IPS-18a (cell line): ENCODE results near the gene TMEM80.

Source experiments
- H3K27ac ChIP-seq: one replicate; pipeline ENCODE4 v1.5.1; 2013; ENCODE audit warnings: low read length
- H3K27me3 ChIP-seq: one replicate; pipeline ENCODE4 v1.6.1; 2013; ENCODE audit warnings: mild to moderate bottlenecking, low read length; ENCODE audit not compliant: control insufficient read depth, insufficient read depth
- H3K36me3 ChIP-seq: one replicate; pipeline ENCODE4 v1.6.1; 2013; ENCODE audit warnings: low read depth, low read length; ENCODE audit not compliant: control insufficient read depth
- H3K4me1 ChIP-seq: one replicate; pipeline ENCODE4 v1.6.1; 2013; ENCODE audit warnings: low read depth, low read length; ENCODE audit not compliant: control insufficient read depth
- H3K4me3 ChIP-seq: one replicate; pipeline ENCODE4 v1.5.1; 2013; ENCODE audit warnings: low read length
- H3K9ac ChIP-seq: one replicate; pipeline ENCODE4 v1.6.1; 2013; ENCODE audit warnings: mild to moderate bottlenecking, low read length, moderate library complexity
- H3K9me3 ChIP-seq: one replicate; pipeline ENCODE4 v1.6.1; 2013; ENCODE audit warnings: low read depth, low read length; ENCODE audit not compliant: control insufficient read depth

The TMEM80 gene

GRCh38 chr11:659532-660085 lies 36.0 kb upstream of the TMEM80 start:
- Histone ChIP-seq H3K36me3 (peaks cover 3% of the 10 kb centered on the region), H3K9me3 (no peaks in the 10 kb centered on the region), H3K4me1 (no peaks in the 10 kb centered on the region), H3K27ac (no peak overlapping the region), H3K27me3 (no peaks in the 10 kb centered on the region), H3K9ac (no peak overlapping the region), H3K4me3 (no peak overlapping the region)

DNA sequence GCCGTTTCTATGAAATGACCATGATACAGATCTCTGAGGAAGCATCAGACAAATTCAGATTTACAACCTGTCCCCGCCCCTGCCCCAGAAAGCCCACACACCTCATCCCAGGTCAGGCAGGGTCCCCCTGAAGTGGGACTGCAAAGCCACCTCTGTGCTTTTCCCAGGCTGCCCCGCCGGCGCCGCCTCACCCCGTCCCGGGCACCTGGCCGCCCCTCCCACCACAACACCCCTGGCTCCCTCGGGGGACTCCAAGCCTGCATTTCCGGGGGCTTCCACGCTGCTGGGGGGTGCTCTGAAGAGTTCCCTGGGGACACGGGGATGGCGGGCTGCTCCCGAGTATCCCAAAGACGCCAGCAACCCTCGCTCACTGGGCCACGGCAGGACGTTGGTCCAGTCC lies 35.3 kb upstream of the TMEM80 start:
- no peak overlapping the region for H3K27ac ChIP-seq
- no peaks in the 10 kb centered on the region for H3K27me3 ChIP-seq
- H3K4me1 ChIP-seq, result no peaks in the 10 kb centered on the region
- no peak overlapping the region for H3K9ac ChIP-seq
- peaks cover 3% of the 10 kb centered on the region for H3K36me3 ChIP-seq
- H3K4me3 ChIP-seq, result no peak overlapping the region
- H3K9me3 ChIP-seq, result no peaks in the 10 kb centered on the region

DNA sequence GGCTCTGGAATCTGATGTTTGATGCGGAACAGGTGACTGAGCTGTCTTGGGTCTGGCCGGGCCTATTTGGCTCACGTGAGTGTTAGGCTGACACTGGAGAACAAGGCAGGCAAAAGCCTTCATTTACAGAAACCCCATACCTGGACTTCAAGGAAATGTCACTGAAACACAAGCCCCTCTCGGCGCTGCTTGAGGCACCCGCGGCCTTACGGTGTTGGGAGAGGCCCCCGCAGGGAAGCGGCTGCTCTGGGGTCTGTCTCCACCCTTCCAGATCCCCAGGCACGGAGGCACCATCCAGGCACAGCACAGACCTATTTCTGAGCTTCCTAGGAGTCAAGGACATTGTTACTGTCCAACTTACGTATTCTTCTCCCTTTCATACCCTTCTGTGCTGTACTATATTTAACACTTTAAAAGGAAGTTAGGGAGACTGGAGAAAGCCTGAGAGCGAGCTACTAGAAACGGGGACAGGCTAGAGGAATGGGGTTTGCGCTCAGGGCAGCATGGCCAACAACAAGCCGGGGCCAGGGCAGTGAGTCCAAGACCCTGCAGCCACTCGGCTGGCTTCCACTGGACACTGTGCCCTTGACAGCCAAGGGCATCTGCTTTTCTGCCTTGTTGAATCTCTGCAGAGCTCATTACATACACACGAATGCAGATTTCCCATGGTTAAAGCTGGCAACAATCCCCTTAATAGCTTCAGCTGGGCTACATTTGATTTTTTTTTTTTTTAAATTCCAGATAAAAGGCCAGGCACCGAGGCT lies 34.8 kb upstream of the TMEM80 start:
- peaks cover 3% of the 10 kb centered on the region for H3K36me3 ChIP-seq
- H3K9ac ChIP-seq, result no peak overlapping the region

DNA sequence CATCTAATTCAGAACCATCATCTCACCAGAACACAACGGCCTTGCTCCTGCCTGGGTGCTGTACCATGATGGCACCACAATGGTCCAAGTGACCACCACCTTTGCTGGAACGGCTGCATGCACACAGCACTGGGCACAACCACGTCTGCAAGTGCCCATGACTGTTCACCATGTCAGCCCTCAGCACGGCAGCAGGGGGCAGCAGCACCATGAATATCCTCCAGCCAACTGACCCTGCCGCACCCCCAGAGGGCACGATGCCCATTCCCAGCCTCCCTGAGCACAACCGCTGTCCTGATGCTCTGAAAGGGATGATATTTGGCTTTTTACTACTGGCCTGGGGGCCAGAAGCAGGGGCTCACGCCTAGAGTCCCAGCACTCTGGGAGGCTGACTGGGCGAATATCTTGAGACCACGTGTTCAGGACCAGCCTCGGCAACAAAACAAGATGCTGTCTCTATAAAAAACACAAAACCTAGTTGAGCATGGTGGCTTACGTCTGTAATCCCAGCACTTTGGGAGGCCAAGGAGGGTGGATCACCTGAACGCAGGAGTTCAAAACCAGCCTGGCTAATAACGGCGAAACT lies 32.8 kb upstream of the TMEM80 start:
- no peak overlapping the region for H3K4me3 ChIP-seq

More for the DNA sequence above, 34.8 kb upstream of the TMEM80 start:
- no peak overlapping the region for H3K27ac ChIP-seq
- H3K9me3 ChIP-seq, result no peaks in the 10 kb centered on the region
- no peak overlapping the region for H3K4me3 ChIP-seq
- no peaks in the 10 kb centered on the region for H3K27me3 ChIP-seq
- H3K4me1 ChIP-seq, result no peaks in the 10 kb centered on the region

GRCh38 chr11:665062-665703 lies 30.4 kb upstream of the TMEM80 start:
- Histone ChIP-seq H3K27ac (no peak overlapping the region), H3K36me3 (no peaks in the 10 kb centered on the region), H3K9ac (no peak overlapping the region)

More for the DNA sequence above, 32.8 kb upstream of the TMEM80 start:
- Histone ChIP-seq H3K27ac (no peak overlapping the region), H3K9ac (no peak overlapping the region), H3K27me3 (no peaks in the 10 kb centered on the region), H3K4me1 (no peaks in the 10 kb centered on the region), H3K36me3 (no peaks in the 10 kb centered on the region), H3K9me3 (no peaks in the 10 kb centered on the region)

DNA sequence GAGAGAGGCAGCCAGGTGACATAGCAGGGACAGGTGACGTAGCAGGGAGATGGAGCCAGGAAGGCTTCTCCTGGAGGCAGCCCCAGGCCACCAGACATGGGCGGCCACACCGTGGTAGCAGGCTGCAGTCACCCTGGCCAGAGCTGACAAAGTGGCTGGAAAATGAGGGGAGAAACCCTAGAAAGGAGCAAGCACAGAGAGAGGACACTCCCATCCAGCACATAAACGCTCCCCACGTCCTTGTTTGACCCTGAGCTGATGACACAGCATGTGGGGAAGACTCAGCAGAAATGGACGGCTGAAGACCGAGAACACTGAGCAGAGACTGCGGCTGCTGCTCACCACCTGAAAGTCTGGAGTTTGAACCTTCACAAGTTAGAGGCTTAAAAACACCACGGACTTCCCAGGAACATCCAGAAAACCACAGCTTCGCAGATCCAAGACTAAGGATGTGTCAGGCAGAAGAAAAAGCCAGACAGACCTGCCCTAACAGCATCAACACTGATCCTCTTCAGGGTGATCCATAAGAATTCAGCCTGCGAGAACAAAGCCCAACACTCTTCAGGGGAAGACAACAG lies 29.8 kb upstream of the TMEM80 start:
- H3K27ac ChIP-seq, result no peak overlapping the region
- H3K9ac ChIP-seq, result no peak overlapping the region
- H3K4me3 ChIP-seq, result no peak overlapping the region

More at GRCh38 chr11:665062-665703, 30.4 kb upstream of the TMEM80 start:
- no peak overlapping the region for H3K4me3 ChIP-seq
- H3K4me1 ChIP-seq, result no peaks in the 10 kb centered on the region
- H3K27me3 ChIP-seq, result no peaks in the 10 kb centered on the region
- H3K9me3 ChIP-seq, result no peaks in the 10 kb centered on the region

GRCh38 chr11:673866-674265 lies 21.8 kb upstream of the TMEM80 start:
- Histone ChIP-seq H3K9ac (no peak overlapping the region), H3K27ac (no peak overlapping the region), H3K36me3 (peaks cover 27% of the 10 kb centered on the region), H3K4me1 (no peaks in the 10 kb centered on the region), H3K4me3 (no peak overlapping the region), H3K27me3 (no peaks in the 10 kb centered on the region), H3K9me3 (no peaks in the 10 kb centered on the region)

More for the DNA sequence above, 29.8 kb upstream of the TMEM80 start:
- no peaks in the 10 kb centered on the region for H3K4me1 ChIP-seq
- H3K27me3 ChIP-seq, result no peaks in the 10 kb centered on the region
- no peaks in the 10 kb centered on the region for H3K9me3 ChIP-seq
- H3K36me3 ChIP-seq, result no peaks in the 10 kb centered on the region

DNA sequence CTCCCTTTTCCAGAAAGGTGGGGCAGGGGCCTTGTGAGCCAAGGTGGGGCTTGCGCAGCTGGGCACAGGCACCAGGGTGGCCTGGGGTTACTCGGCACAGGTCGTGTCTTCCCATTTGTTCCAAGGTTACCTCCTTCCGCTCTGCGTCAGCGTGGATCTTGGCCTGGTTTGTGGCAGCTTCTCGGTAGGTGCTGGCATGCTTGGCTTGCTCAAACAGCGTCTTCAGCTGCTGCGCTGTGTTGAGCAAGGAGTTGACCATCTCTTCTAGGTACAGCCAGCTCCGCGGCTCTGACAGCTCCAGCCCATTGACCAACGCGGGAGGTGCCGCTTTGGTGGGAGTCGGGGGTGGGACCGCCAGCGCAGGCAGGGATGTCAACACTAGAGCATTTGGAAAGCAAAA lies 21.2 kb upstream of the TMEM80 start:
- H3K4me3 ChIP-seq, result no peak overlapping the region
- H3K27me3 ChIP-seq, result no peaks in the 10 kb centered on the region
- H3K4me1 ChIP-seq, result no peaks in the 10 kb centered on the region
- no peak overlapping the region for H3K9ac ChIP-seq
- peaks cover 29% of the 10 kb centered on the region for H3K36me3 ChIP-seq
- no peaks in the 10 kb centered on the region for H3K9me3 ChIP-seq
- H3K27ac ChIP-seq, result no peak overlapping the region

GRCh38 chr11:678297-678696 lies 17.3 kb upstream of the TMEM80 start:
- H3K4me1 ChIP-seq, result no peaks in the 10 kb centered on the region
- peaks cover 28% of the 10 kb centered on the region for H3K36me3 ChIP-seq

GRCh38 chr11:679271-680207 lies 16.1 kb upstream of the TMEM80 start:
- no peak overlapping the region for H3K4me3 ChIP-seq
- peaks cover 7% of the 10 kb centered on the region for H3K4me1 ChIP-seq
- H3K36me3 ChIP-seq, result peaks cover 24% of the 10 kb centered on the region
- H3K9me3 ChIP-seq, result no peaks in the 10 kb centered on the region
- no peaks in the 10 kb centered on the region for H3K27me3 ChIP-seq
- no peak overlapping the region for H3K9ac ChIP-seq
- H3K27ac ChIP-seq, result no peak overlapping the region

More at GRCh38 chr11:678297-678696, 17.3 kb upstream of the TMEM80 start:
- no peaks in the 10 kb centered on the region for H3K27me3 ChIP-seq
- no peak overlapping the region for H3K27ac ChIP-seq
- H3K9me3 ChIP-seq, result no peaks in the 10 kb centered on the region
- H3K9ac ChIP-seq, result no peak overlapping the region
- no peak overlapping the region for H3K4me3 ChIP-seq
